ENCODE results near the gene SYT2. TPM values are rescaled to one million over a fixed set of nuclear protein-coding genes. Genes with fewer than 3 reads are reported as not detected.
A peak's percentile ranks its signal among the peaks of the same experiment; 100 is the strongest.

SYT2 gene
- total RNA-seq, 2 donors from 2014 or later = under 0.01 TPM; not detected in 1

GRCh38 chr1:202711949-202712635 lies 1.8 kb upstream of the SYT2 start:
- DNase-seq (ENCODE audit: low spot score) = no peak
- peaks cover 24% of the 10 kb centered on the region for H3K27me3 ChIP-seq (replicated peaks; ENCODE audit: insufficient read depth)
- TF ChIP-seq, protein P1, sequence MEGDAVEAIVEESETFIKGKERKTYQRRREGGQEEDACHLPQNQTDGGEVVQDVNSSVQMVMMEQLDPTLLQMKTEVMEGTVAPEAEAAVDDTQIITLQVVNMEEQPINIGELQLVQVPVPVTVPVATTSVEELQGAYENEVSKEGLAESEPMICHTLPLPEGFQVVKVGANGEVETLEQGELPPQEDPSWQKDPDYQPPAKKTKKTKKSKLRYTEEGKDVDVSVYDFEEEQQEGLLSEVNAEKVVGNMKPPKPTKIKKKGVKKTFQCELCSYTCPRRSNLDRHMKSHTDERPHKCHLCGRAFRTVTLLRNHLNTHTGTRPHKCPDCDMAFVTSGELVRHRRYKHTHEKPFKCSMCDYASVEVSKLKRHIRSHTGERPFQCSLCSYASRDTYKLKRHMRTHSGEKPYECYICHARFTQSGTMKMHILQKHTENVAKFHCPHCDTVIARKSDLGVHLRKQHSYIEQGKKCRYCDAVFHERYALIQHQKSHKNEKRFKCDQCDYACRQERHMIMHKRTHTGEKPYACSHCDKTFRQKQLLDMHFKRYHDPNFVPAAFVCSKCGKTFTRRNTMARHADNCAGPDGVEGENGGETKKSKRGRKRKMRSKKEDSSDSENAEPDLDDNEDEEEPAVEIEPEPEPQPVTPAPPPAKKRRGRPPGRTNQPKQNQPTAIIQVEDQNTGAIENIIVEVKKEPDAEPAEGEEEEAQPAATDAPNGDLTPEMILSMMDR (IDR thresholded peaks at IDR 0.05) = no peak
- no peaks in the 10 kb centered on the region for H3K9me3 ChIP-seq
- no peaks in the 10 kb centered on the region for H3K36me3 ChIP-seq
- H3K27ac ChIP-seq = no peak overlapping the region
- H3K4me3 ChIP-seq = no peak overlapping the region
- ATAC-seq (ENCODE audit: insufficient number of reproducible peaks, low FRiP score, low read depth) = no peak
- H3K4me1 ChIP-seq (ENCODE audit: control insufficient read depth in 1 of 2, low read depth in 2 of 2) = peaks cover 12 to 20% of the 10 kb centered on the region in 2 donors

DNA sequence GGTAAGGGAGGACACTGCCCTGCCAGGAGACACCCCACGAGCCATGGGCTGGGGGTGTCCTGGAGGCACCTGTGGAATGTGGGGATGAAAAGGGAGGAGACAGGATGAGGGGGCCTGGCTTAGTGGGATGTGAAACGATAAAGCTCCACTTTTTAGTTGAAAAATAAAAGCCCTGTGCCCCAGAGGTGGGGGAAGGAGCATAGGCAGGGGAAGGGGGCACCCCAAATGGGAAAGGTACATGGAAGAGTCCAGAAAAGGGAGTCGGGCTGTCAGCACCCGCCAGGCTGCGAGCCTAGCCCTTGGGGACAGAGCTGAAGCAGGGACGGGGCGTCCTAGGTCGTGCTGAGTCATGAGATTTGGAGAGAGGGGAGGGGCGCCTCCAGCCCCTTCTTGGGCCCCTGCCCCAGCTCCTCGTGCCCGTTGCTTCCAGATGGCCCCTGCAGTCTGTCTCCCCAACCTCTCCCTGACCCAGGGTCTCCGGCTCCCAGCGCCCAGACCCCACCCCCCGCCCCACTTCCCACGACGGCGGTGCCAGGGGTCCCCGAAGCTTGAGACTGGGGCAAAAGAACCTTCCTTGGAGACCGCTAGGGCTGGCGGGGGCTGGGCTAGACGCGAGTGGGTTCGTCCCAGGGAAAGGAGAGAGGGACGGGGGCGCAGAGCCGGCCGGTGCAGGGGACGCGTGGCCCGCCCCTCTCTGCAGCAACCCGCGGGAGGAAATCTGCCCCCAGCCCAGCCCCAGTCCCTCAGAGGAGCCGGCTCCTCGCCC lies 795 bp downstream of the SYT2 start:
- Histone ChIP-seq H3K36me3 (no peaks in the 10 kb centered on the region), H3K4me1 (ENCODE audit: control insufficient read depth in 1 of 2, low read depth in 2 of 2) (peaks cover 12 to 20% of the 10 kb centered on the region in 2 donors), H3K9me3 (no peaks in the 10 kb centered on the region), H3K27me3 (replicated peaks; ENCODE audit: insufficient read depth) (peaks cover 24% of the 10 kb centered on the region), H3K27ac (no peak overlapping the region), H3K4me3 (peak overlapping the region; percentile 59)
- TF ChIP-seq, protein P1 (IDR thresholded peaks at IDR 0.05) = no peak
- ATAC-seq (ENCODE audit: insufficient number of reproducible peaks, low FRiP score, low read depth) = no peak
- no peak for DNase-seq (ENCODE audit: low spot score)

GRCh38 chr1:202708456-202709275 lies 1.6 kb downstream of the SYT2 start:
- TF ChIP-seq, protein P1 (IDR thresholded peaks at IDR 0.05) = no peak
- Histone ChIP-seq H3K36me3 (no peaks in the 10 kb centered on the region), H3K4me1 (ENCODE audit: control insufficient read depth in 1 of 2, low read depth in 2 of 2) (peaks cover 12 to 20% of the 10 kb centered on the region in 2 donors)

GRCh38 chr1:202706851-202707250 lies 3.4 kb downstream of the SYT2 start:
- no peak for ATAC-seq (ENCODE audit: insufficient number of reproducible peaks, low FRiP score, low read depth)
- Histone ChIP-seq H3K4me1 (ENCODE audit: control insufficient read depth in 1 of 2, low read depth in 2 of 2) (peaks cover 12 to 20% of the 10 kb centered on the region in 2 donors), H3K4me3 (no peak overlapping the region), H3K27ac (no peak overlapping the region), H3K27me3 (replicated peaks; ENCODE audit: insufficient read depth) (peaks cover 24% of the 10 kb centered on the region), H3K36me3 (no peaks in the 10 kb centered on the region), H3K9me3 (no peaks in the 10 kb centered on the region)
- TF ChIP-seq, protein P1 (IDR thresholded peaks at IDR 0.05) = no peak
- DNase-seq (ENCODE audit: low spot score) = no peak

More at GRCh38 chr1:202708456-202709275, 1.6 kb downstream of the SYT2 start:
- H3K27me3 ChIP-seq (replicated peaks; ENCODE audit: insufficient read depth) = peaks cover 24% of the 10 kb centered on the region
- no peaks in the 10 kb centered on the region for H3K9me3 ChIP-seq
- H3K27ac ChIP-seq = no peak overlapping the region
- ATAC-seq (ENCODE audit: insufficient number of reproducible peaks, low FRiP score, low read depth) = no peak
- H3K4me3 ChIP-seq = no peak overlapping the region
- no peak for DNase-seq (ENCODE audit: low spot score)

GRCh38 chr1:202704601-202705000 lies 5.7 kb downstream of the SYT2 start:
- H3K27ac ChIP-seq = no peak overlapping the region
- ATAC-seq (ENCODE audit: insufficient number of reproducible peaks, low FRiP score, low read depth) (no peak), DNase-seq (ENCODE audit: low spot score) (no peak)
- peaks cover 18% of the 10 kb centered on the region for H3K27me3 ChIP-seq (replicated peaks; ENCODE audit: insufficient read depth)
- no peaks in the 10 kb centered on the region for H3K36me3 ChIP-seq
- H3K9me3 ChIP-seq = no peaks in the 10 kb centered on the region
- no peak overlapping the region for H3K4me3 ChIP-seq
- TF ChIP-seq, protein P1 (IDR thresholded peaks at IDR 0.05) = no peak
- H3K4me1 ChIP-seq (ENCODE audit: control insufficient read depth in 1 of 2, low read depth in 2 of 2) = peaks cover 4 to 8% of the 10 kb centered on the region in 2 donors

Data from thoracic aorta (tissue), 2 donors.